ENCODE measurements around the gene MAP3K2.

- TF ChIP-seq CTCF (IDR thresholded peaks at IDR 0.05; ENCODE audit: insufficient read depth, low read depth, low read length) (no peak), EZH2 (IDR thresholded peaks at IDR 0.05; ENCODE audit: insufficient read depth, low read length) (no peak)
Measured at GRCh38 chr2:127427376-127428056, 39.7 kb upstream of the MAP3K2 start.
